Activated CD4-positive, CD25-positive, alpha-beta regulatory T cell treated with anti-CD3 and anti-CD28 coated beads, Interleukin-2, amount 50 U/mL, for 72 hours (primary cell): ENCODE data around the gene TELO2.

Experiments
- DNase-seq: peaks from one replicate; pipeline ENCODE4 v3.0.0; 2021

The TELO2 gene

GRCh38 chr16:1524366-1524765 is 31.2 kb downstream of the TELO2 start:
- no peak for DNase-seq

GRCh38 chr16:1525871-1526607 is 32.9 kb downstream of the TELO2 start:
- no peak for DNase-seq

- no peak for DNase-seq
Measured at GRCh38 chr16:1526608-1527555, 33.7 kb downstream of the TELO2 start.

GRCh38 chr16:1527836-1528811 is 35.0 kb downstream of the TELO2 start:
- no peak for DNase-seq

- no peak for DNase-seq
Measured at GRCh38 chr16:1528921-1529537, 35.9 kb downstream of the TELO2 start.

GRCh38 chr16:1530349-1530882 is 37.3 kb downstream of the TELO2 start:
- DNase-seq: no peak

GRCh38 chr16:1530883-1531637 is 37.9 kb downstream of the TELO2 start:
- DNase-seq: no peak

- no peak for DNase-seq
Measured at GRCh38 chr16:1531638-1531910, 38.4 kb downstream of the TELO2 start.

GRCh38 chr16:1532081-1532760 is 39.1 kb downstream of the TELO2 start:
- no peak for DNase-seq

- no peak for DNase-seq
Measured at GRCh38 chr16:1532771-1533170, 39.6 kb downstream of the TELO2 start.

GRCh38 chr16:1533443-1533951 is 40.3 kb downstream of the TELO2 start, which contains the start of gene TMEM204:
TSS of gene TMEM204 (plus strand) at chr16:1533666. CDS start at chr16:1534276, 610 bp downstream.
- no peak for DNase-seq

- DNase-seq: peak; percentile 48
Measured at GRCh38 chr16:1534021-1535020, 41.2 kb downstream of the TELO2 start.

GRCh38 chr16:1535391-1536291 is 42.5 kb downstream of the TELO2 start:
- no peak for DNase-seq

- DNase-seq: no peak
Measured at GRCh38 chr16:1536601-1537000, 43.4 kb downstream of the TELO2 start.

- no peak for DNase-seq
Measured at GRCh38 chr16:1537138-1537577, 44.0 kb downstream of the TELO2 start.

GRCh38 chr16:1537763-1538289 is 44.7 kb downstream of the TELO2 start:
- no peak for DNase-seq

GRCh38 chr16:1538804-1539520 is 45.8 kb downstream of the TELO2 start:
- DNase-seq: no peak
